K562 (cell line): Measurements from ENCODE around the gene GNA14. TPM values are rescaled to one million over a fixed set of nuclear protein-coding genes. Genes with fewer than 3 reads are reported as not detected.

Experiments
- ATAC-seq: fragments of 200-7000 bp; cut with Tn5 transposase; 3 replicates; pipeline ENCODE4 v1.9.1; 2020; ENCODE audit warnings: moderate library complexity
- BruUV-seq: library from RNA; stranded (reverse); fragments of 400-500 nt; replicated peaks from 2 replicates; lab custom pipeline; 2021; lab: Mats Ljungman, UMichigan
- CTCF ChIA-PET: fragments of 300-600 bp; formaldehyde crosslinking; extraction: SDS; loops from one replicate; lab custom pipeline; 2021; ENCODE audit warnings: low intra/inter-chr PET ratio; lab: Yijun Ruan, JAX
- POLR2A ChIA-PET: fragments of 300-600, 350-650 bp; sonication (Branson Sonifier 250); formaldehyde crosslinking; extraction: SDS; loops from one replicate; lab custom pipeline; 2021; ENCODE audit warnings: antibody characterized with exemption, inconsistent platforms; lab: Yijun Ruan, JAX
- DNase-seq, 4 experiments: peaks; one replicate each; pipeline versions ENCODE4 v3.0.0 to v3.0.0-alpha.2; 2011 to 2018; ENCODE audit warnings: low spot score in 3 of 4, mixed read lengths in 3 of 4; ENCODE audit errors: extremely low read depth in 1 of 4
- FAIRE-seq: peaks from 2 replicates; lab custom pipeline; 2011; peaks lifted over from hg19 to GRCh38; lab: Jason Lieb, UNC
- H2AFZ ChIP-seq: 2 replicates; pipeline ENCODE4 v1.6.0; 2011; ENCODE audit warnings: low read depth, low read length, control low read depth, inconsistent platforms
- H3K27ac ChIP-seq: fragments of 200-600 bp; 3 replicates; pipeline ENCODE4 v1.8.0; 2011; ENCODE audit warnings: low read depth, mild to moderate bottlenecking, control low read depth, inconsistent platforms, low read length, moderate library complexity, mixed read lengths; ENCODE audit errors: extremely low read depth
- H3K27me3 ChIP-seq, 2 experiments: fragments of 300-600 bp in 1 of 2; 2 replicates in 1 of 2; 3 replicates in 1 of 2; pipeline versions ENCODE4 v1.6.0 to v1.8.0; 2011; ENCODE audit warnings: inconsistent platforms in 2 of 2, low read length in 2 of 2, mild to moderate bottlenecking in 1 of 2, mixed read lengths in 1 of 2, moderate library complexity in 1 of 2; ENCODE audit not compliant: control insufficient read depth in 2 of 2, insufficient read depth in 2 of 2
- H3K36me3 ChIP-seq: fragments of 300-600 bp; 3 replicates; pipeline ENCODE4 v1.8.0; 2011; ENCODE audit warnings: mild to moderate bottlenecking, low read length, inconsistent platforms; ENCODE audit not compliant: control insufficient read depth, insufficient read depth
- H3K4me1 ChIP-seq, 2 experiments: fragments of 200-600 bp in 1 of 2; replicated peaks in 1 of 2; 2 replicates in 1 of 2; 3 replicates in 1 of 2; pipeline versions ENCODE4 v1.5.1 to v1.8.0; 2011; ENCODE audit warnings: inconsistent platforms in 2 of 2, low read length in 2 of 2, mild to moderate bottlenecking in 1 of 2, mixed read lengths in 1 of 2, moderate library complexity in 1 of 2; ENCODE audit not compliant: control insufficient read depth in 2 of 2, insufficient read depth in 2 of 2
- H3K4me2 ChIP-seq: 2 replicates; pipeline ENCODE4 v1.6.1; 2011; ENCODE audit warnings: low read length, control low read depth, inconsistent platforms, mixed read lengths; ENCODE audit not compliant: insufficient read depth
- H3K4me3 ChIP-seq: fragments of 200-600 bp; sonication (generic), shearing (Covaris generic); 2 replicates; pipeline ENCODE4 v1.5.1; 2016; ENCODE audit warnings: control low read depth, inconsistent platforms
- H3K79me2 ChIP-seq: fragments of 200-600 bp; 3 replicates; pipeline ENCODE4 v1.8.0; 2011; ENCODE audit warnings: low read length, inconsistent platforms; ENCODE audit not compliant: control insufficient read depth, insufficient read depth
- H3K9ac ChIP-seq, 2 experiments: 2 replicates each; pipeline versions ENCODE4 v1.6.0 to v1.6.1; 2011; ENCODE audit warnings: low read depth in 2 of 2, low read length in 2 of 2, control low read depth in 1 of 2, inconsistent platforms in 1 of 2, mild to moderate bottlenecking in 1 of 2, mixed read lengths in 1 of 2; ENCODE audit not compliant: insufficient read depth in 1 of 2
- H3K9me1 ChIP-seq: one replicate; pipeline ENCODE4 v1.6.0; 2011; ENCODE audit warnings: inconsistent platforms, mild to moderate bottlenecking, low read length, moderate library complexity; ENCODE audit not compliant: control insufficient read depth, insufficient read depth
- H3K9me3 ChIP-seq: replicated peaks from 2 replicates; pipeline ENCODE4 v1.5.1; 2011; ENCODE audit warnings: low read depth, low read length, inconsistent platforms; ENCODE audit not compliant: control insufficient read depth, insufficient read depth
- H4K20me1 ChIP-seq: replicated peaks from 2 replicates; pipeline ENCODE4 v1.6.1; 2011; ENCODE audit warnings: low read length, inconsistent platforms, mixed read lengths; ENCODE audit not compliant: control insufficient read depth, insufficient read depth
- CREB5 ChIP-seq: fragments of 250-450 bp; sonication (Bioruptor Pico); IDR thresholded peaks from 2 replicates; pipeline ENCODE4 v1.5.0; 2020; ENCODE audit warnings: mild to moderate bottlenecking
- NR2C2 ChIP-seq, 2 experiments: fragments of 200-800 bp in 1 of 2; sonication (Bioruptor generic) in 1 of 2; sonication (generic) in 1 of 2; formaldehyde crosslinking in 1 of 2; IDR thresholded peaks; 2 replicates each; pipeline versions ENCODE4 v1.6.1 to v1.8.0; 2016 to 2022; ENCODE audit warnings: mild to moderate bottlenecking in 1 of 2, missing compliant biosample characterization in 1 of 2, missing genetic modification characterization in 1 of 2, missing genetic modification reagents in 1 of 2
- SOX6 ChIP-seq: fragments of 450-650 bp; IDR thresholded peaks from 2 replicates; pipeline ENCODE4 v1.6.1; 2014; ENCODE audit warnings: mild to moderate bottlenecking
- ZFP91 ChIP-seq: sonication (generic); formaldehyde crosslinking; IDR thresholded peaks from 2 replicates; pipeline ENCODE4 v1.8.0; 2022; ENCODE audit warnings: mild to moderate bottlenecking, missing genetic modification reagents
- ZNF263 ChIP-seq: sonication (generic); formaldehyde crosslinking; IDR thresholded peaks from 2 replicates; pipeline ENCODE4 v1.8.0; 2022; ENCODE audit warnings: mild to moderate bottlenecking, missing genetic modification reagents, borderline replicate concordance
- WGBS: fragments of 100-300 bp; shearing (Covaris generic); methylation state at CpG from one replicate; pipeline ENCODE4 v1.1.6; 2016; ENCODE audit warnings: low coverage, mixed read lengths; ENCODE audit not compliant: insufficient coverage; ENCODE audit errors: missing lambda C conversion rate; 5-methylcytosine and 5-hydroxymethylcytosine counted together
- in situ Hi-C: fragments of 300-500 bp; cut with MboI; formaldehyde crosslinking; loops from 4 replicates; pipeline ENCODE4 v1.15.0; 2018; ENCODE audit warnings: inconsistent platforms, mixed read lengths
- intact Hi-C: fragments of 100-400 bp; cut with micrococcal nuclease; formaldehyde crosslinking; loops from 2 replicates; pipeline ENCODE4 v1.14.2; 2022
- polyA plus RNA-seq, 8 experiments: library from polyadenylated mRNA; depleted of rRNA in 4 of 8; stranded (reverse) in 5 of 8; unstranded in 3 of 8; fragments of >200 nt; fragmentation: Nextera tagmentation in 2 of 8; fragmentation: Illumina TruSeq in 1 of 8; extraction: Ambion mirVana in 2 of 8; extraction: Trizol in 1 of 8; gene quantifications; 2 replicates each; pipeline versions ENCODE4 v1.2.1 to v1.2.3, GENCODE V29; 2011 to 2014; ENCODE audit warnings: inconsistent platforms in 1 of 8, missing spikeins in 1 of 8
- total RNA-seq, 7 experiments: library from RNA; depleted of rRNA in 6 of 7; stranded (reverse); fragments of >200 nt in 6 of 7; fragmentation: Illumina TruSeq in 2 of 7; extraction: Trizol in 2 of 7; gene quantifications; 2 replicates each; pipeline versions ENCODE4 v1.2.1 to v1.2.3, GENCODE V29; 2011 to 2021; ENCODE audit warnings: low replicate concordance in 1 of 7

GNA14 gene
- total and polyA plus RNA-seq, 9 of the 15 experiments (the other 6 are each of a cell fraction or from before 2014, with no cell fraction given): 0.03 to 0.11 (median 0.03) TPM; not detected in 6

- no peaks in the 10 kb centered on the region for H3K36me3 ChIP-seq
- H3K27me3 ChIP-seq: no peaks in the 10 kb centered on the region
- H3K4me2 ChIP-seq: no peak overlapping the region
- intact Hi-C loops (no loop called here), in situ Hi-C loops (no loop called here)
- no peak for ATAC-seq
- no peak for DNase-seq
- no peak for FAIRE-seq
- H3K27ac ChIP-seq: no peak overlapping the region
- no peak overlapping the region for H3K9ac ChIP-seq
- ChIA-PET CTCF (no interaction called here), POLR2A (no interaction called here)
- TF ChIP-seq NR2C2 (CRISPR knock-in tag; IDR thresholded peaks at IDR 0.05): no peak
- no peak for TF ChIP-seq NR2C2 (tag; IDR thresholded peaks at IDR 0.05)
- TF ChIP-seq SOX6: no peak
- no peak for TF ChIP-seq CREB5 (CRISPR knock-in tag)
- TF ChIP-seq ZNF263: no peak
- no peak for TF ChIP-seq ZFP91 (CRISPR knock-in tag)
- no TSS peak for BruUV-seq
- H3K9me1 ChIP-seq: no peaks in the 10 kb centered on the region
- H2AFZ ChIP-seq: no peak overlapping the region
- 7% methylated on average over 2 of the region's 2 CpGs for WGBS
- H4K20me1 ChIP-seq: no peaks in the 10 kb centered on the region
- H3K9me3 ChIP-seq: no peaks in the 10 kb centered on the region
- H3K79me2 ChIP-seq: no peaks in the 10 kb centered on the region
- no peak overlapping the region for H3K4me3 ChIP-seq
- peaks cover 0 to 6% of the 10 kb centered on the region in 2 experiments; a peak in 2 of 5 replicates for H3K4me1 ChIP-seq
Observed at GRCh38 chr9:77587851-77588250, 60.3 kb downstream of the GNA14 start.
